Measurements from ENCODE around the gene MAPT.
"Not testable (repeated sequence)": the region's sequence is repeated elsewhere in the genome, so short reads cannot be mapped to it uniquely, and the experiment has no call there.

The MAPT gene

DNA sequence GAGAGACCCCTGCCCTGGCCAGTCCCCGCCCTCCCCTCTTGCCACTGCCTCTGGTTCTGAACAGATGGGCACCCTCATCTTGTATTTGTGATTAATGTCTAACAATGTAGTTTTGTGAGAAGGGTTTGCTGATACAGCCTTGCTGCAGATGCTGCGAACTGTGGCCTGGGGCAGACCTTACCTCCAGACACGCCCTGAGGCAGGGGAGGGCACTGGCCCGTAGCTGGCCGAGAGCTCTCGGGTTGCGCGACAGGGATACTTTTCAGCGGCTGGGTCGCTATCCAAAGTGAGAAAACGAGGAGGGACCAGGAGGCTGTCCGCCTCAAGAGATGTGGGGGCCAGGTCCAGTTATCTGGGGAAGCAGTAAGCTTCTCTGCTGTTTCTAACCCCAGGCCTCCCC lies 126.6 kb downstream of the MAPT start:
- DNase-seq (ENCODE audit: low read depth): no peak
- TF ChIP-seq CTCF (conservative IDR thresholded peaks at IDR 0.05; ENCODE audit: low read depth, low read length): no peak
- no peak overlapping the region for H3K4me3 ChIP-seq (ENCODE audit: low read length)

DNA sequence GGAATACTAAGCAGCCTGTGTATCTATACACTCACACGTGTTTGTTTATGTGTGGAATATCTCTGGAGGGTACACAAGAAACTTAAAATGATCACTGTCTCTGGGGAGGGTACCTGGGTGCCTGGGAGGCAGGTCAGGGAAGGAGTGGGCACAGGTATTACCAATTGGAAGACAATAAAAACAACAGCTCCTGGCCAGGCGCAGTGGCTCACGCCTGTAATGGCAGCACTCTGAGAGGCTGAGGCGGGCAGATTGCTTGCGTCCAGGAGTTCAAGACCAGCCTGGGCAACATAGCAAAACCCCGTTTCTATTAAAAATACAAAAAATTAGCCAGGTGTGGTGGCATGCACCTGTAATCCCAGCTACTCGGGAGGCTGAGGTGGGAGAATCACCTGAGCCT lies 129.0 kb downstream of the MAPT start:
- not testable (repeated sequence) for H3K4me3 ChIP-seq (ENCODE audit: low read length); DNase-seq (ENCODE audit: low read depth)

DNA sequence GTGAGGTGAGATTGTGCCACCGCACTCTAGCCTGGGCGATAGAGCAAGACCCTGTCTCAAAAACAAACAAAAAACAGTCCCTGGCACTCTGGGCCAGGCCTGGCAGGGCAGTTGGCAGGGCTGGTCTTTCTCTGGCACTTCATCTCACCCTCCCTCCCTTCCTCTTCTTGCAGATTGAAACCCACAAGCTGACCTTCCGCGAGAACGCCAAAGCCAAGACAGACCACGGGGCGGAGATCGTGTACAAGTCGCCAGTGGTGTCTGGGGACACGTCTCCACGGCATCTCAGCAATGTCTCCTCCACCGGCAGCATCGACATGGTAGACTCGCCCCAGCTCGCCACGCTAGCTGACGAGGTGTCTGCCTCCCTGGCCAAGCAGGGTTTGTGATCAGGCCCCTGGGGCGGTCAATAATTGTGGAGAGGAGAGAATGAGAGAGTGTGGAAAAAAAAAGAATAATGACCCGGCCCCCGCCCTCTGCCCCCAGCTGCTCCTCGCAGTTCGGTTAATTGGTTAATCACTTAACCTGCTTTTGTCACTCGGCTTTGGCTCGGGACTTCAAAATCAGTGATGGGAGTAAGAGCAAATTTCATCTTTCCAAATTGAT lies 129.5 kb downstream of the MAPT start:
- H3K4me3 ChIP-seq (ENCODE audit: low read length): no peak overlapping the region
- no peak for DNase-seq (ENCODE audit: low read depth)
- TF ChIP-seq CTCF (conservative IDR thresholded peaks at IDR 0.05; ENCODE audit: low read depth, low read length): no peak

GRCh38 chr17:46024590-46024989 lies 130.2 kb downstream of the MAPT start:
- TF ChIP-seq CTCF (conservative IDR thresholded peaks at IDR 0.05; ENCODE audit: low read depth, low read length): no peak
- no peak for DNase-seq (ENCODE audit: low read depth)
- no peak overlapping the region for H3K4me3 ChIP-seq (ENCODE audit: low read length)

DNA sequence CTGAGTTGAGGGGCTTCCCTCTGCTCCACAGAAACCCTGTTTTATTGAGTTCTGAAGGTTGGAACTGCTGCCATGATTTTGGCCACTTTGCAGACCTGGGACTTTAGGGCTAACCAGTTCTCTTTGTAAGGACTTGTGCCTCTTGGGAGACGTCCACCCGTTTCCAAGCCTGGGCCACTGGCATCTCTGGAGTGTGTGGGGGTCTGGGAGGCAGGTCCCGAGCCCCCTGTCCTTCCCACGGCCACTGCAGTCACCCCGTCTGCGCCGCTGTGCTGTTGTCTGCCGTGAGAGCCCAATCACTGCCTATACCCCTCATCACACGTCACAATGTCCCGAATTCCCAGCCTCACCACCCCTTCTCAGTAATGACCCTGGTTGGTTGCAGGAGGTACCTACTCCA lies 130.7 kb downstream of the MAPT start:
- no peak for DNase-seq (ENCODE audit: low read depth)
- no peak overlapping the region for H3K4me3 ChIP-seq (ENCODE audit: low read length)
- TF ChIP-seq CTCF (conservative IDR thresholded peaks at IDR 0.05; ENCODE audit: low read depth, low read length): no peak

GRCh38 chr17:46025510-46026165 lies 131.3 kb downstream of the MAPT start:
- H3K4me3 ChIP-seq (ENCODE audit: low read length): no peak overlapping the region
- DNase-seq (ENCODE audit: low read depth): no peak
- TF ChIP-seq CTCF (conservative IDR thresholded peaks at IDR 0.05; ENCODE audit: low read depth, low read length): no peak

DNA sequence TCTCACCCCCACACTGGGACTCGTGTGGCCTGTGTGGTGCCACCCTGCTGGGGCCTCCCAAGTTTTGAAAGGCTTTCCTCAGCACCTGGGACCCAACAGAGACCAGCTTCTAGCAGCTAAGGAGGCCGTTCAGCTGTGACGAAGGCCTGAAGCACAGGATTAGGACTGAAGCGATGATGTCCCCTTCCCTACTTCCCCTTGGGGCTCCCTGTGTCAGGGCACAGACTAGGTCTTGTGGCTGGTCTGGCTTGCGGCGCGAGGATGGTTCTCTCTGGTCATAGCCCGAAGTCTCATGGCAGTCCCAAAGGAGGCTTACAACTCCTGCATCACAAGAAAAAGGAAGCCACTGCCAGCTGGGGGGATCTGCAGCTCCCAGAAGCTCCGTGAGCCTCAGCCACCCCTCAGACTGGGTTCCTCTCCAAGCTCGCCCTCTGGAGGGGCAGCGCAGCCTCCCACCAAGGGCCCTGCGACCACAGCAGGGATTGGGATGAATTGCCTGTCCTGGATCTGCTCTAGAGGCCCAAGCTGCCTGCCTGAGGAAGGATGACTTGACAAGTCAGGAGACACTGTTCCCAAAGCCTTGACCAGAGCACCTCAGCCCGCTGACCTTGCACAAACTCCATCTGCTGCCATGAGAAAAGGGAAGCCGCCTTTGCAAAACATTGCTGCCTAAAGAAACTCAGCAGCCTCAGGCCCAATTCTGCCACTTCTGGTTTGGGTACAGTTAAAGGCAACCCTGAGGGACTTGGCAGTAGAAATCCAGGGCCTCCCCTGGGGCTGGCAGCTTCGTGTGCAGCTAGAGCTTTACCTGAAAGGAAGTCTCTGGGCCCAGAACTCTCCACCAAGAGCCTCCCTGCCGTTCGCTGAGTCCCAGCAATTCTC lies 132.1 kb downstream of the MAPT start:
- no peak for DNase-seq (ENCODE audit: low read depth)
- TF ChIP-seq CTCF (conservative IDR thresholded peaks at IDR 0.05; ENCODE audit: low read depth, low read length): no peak
- H3K4me3 ChIP-seq (ENCODE audit: low read length): no peak overlapping the region

Data from retinal pigment epithelial cell (primary cell).